ENCODE data around the gene GPR150.

Gene GPR150

GRCh38 chr5:95664204-95664786, 44.4 kb downstream of the GPR150 start (continued):
- TF ChIP-seq REST (tag by site-specific recombination; IDR thresholded peaks at IDR 0.05), result no peak
- no peak for TF ChIP-seq ZNF175 (tag by site-specific recombination; IDR thresholded peaks at IDR 0.05)
- no peak for TF ChIP-seq ZNF155 (tag by site-specific recombination; IDR thresholded peaks at IDR 0.05)
- no peak for TF ChIP-seq ZNF335 (tag by site-specific recombination; conservative IDR thresholded peaks at IDR 0.05)

- Histone ChIP-seq H3K36me3 (ENCODE audit: control insufficient read depth in 2 of 2, insufficient read depth in 1 of 2, low read length in 2 of 2) (no peaks in the 10 kb centered on the region), H3K27ac (ENCODE audit: extremely low read depth, low read depth, low read length) (no peak overlapping the region), H3K4me3 (ENCODE audit: low read depth, low read length) (no peak overlapping the region), H3K4me1 (ENCODE audit: control insufficient read depth, insufficient read depth, low read length) (peaks cover 2% of the 10 kb centered on the region; the same call in 1 of the 2 replicates), H3K9me3 (ENCODE audit: control insufficient read depth, insufficient read depth, low read depth, low read length) (no peaks in the 10 kb centered on the region)
- ChIA-PET POLR2A (interaction anchor here (1.4 kb wide), 1 partner anchor 64 kb away, joined by 4 read pairs; the partner anchor contains the start of gene RHOBTB3), CTCF (interaction anchor here (0.5 to 4.7 kb wide), 4 partner anchors 19 to 180 kb away, joined by 3 to 25 read pairs (median 4); no protein-coding TSS in a partner anchor)
- TF ChIP-seq IKZF3 (tag by site-specific recombination; IDR thresholded peaks at IDR 0.05) (no peak), ZBTB21 (tag by site-specific recombination; IDR thresholded peaks at IDR 0.05) (no peak), PRDM4 (tag by site-specific recombination; IDR thresholded peaks at IDR 0.05) (no peak), KLF9 (tag by site-specific recombination; IDR thresholded peaks at IDR 0.05; ENCODE audit: low read depth) (no peak), PRDM2 (tag by site-specific recombination; IDR thresholded peaks at IDR 0.05; ENCODE audit: borderline replicate concordance) (no peak), ZNF670 (tag by site-specific recombination; IDR thresholded peaks at IDR 0.05; ENCODE audit: low read depth) (no peak), ZNF2 (tag by site-specific recombination; IDR thresholded peaks at IDR 0.05) (no peak), ZNF175 (tag by site-specific recombination; IDR thresholded peaks at IDR 0.05) (no peak), ZNF335 (tag by site-specific recombination; conservative IDR thresholded peaks at IDR 0.05) (no peak), ZNF18 (tag by site-specific recombination; IDR thresholded peaks at IDR 0.05) (no peak), ZNF707 (tag by site-specific recombination; IDR thresholded peaks at IDR 0.05) (no peak), ZNF423 (tag by site-specific recombination; IDR thresholded peaks at IDR 0.05) (no peak), ZNF623 (tag by site-specific recombination; IDR thresholded peaks at IDR 0.05) (no peak), PRDM10 (tag by site-specific recombination; IDR thresholded peaks at IDR 0.05) (no peak), ZNF660 (tag by site-specific recombination; IDR thresholded peaks at IDR 0.05) (no peak), ZNF404 (tag by site-specific recombination; IDR thresholded peaks at IDR 0.05) (no peak)
These were observed 47.3 kb downstream of the GPR150 start for GRCh38 chr5:95667061-95667618.

All from HEK293 (cell line).